MV-4-11 (cell line): ENCODE results near the gene STUM.
"Not testable (repeated sequence)": the region's sequence is repeated elsewhere in the genome, so short reads cannot be mapped to it uniquely, and the experiment has no call there.

Experiments used
- DNase-seq: peaks from one replicate; lab custom pipeline; 2025; lab: John Stamatoyannopoulos, UW

The STUM gene

DNA sequence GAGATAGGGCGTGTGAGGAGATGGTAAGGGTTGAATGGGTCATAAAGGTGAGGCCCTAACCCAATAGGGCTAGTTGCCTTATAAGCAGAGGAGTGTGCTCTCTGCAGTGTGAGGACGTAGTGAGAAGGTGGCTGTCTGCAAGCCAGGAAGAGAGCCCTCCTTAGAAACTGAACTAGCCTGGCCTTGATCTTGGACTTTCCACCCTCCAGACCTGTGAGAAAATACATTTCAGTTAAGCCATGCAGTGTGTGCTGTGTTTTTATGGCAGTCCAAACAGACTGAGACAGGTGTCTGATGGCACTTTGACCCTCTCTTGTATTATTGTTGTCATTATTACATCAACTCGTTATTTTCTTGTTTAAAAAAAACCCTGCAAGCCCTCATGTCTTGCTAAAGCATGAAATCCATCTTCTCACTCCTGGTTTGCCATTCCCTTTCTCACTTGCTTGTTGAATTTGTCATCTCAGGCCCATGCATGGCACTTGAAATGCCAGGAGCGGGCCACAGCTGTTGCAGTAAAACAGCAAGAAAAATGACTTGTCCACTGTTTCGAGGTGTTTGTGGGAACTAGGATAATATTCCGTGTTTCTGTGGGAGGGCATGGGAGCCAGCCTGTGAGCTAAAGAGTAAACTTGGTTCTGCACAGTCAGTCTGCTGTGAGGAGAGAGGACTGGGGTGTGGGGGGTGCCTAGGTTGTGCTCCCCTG, 78.6 kb downstream of the STUM start:
- DNase-seq = no peak

GRCh38 chr1:226627924-226628611, 79.5 kb downstream of the STUM start:
- DNase-seq = peak; percentile 47

- DNase-seq = no peak
Measured at GRCh38 chr1:226628612-226629155, 80.1 kb downstream of the STUM start.

DNA sequence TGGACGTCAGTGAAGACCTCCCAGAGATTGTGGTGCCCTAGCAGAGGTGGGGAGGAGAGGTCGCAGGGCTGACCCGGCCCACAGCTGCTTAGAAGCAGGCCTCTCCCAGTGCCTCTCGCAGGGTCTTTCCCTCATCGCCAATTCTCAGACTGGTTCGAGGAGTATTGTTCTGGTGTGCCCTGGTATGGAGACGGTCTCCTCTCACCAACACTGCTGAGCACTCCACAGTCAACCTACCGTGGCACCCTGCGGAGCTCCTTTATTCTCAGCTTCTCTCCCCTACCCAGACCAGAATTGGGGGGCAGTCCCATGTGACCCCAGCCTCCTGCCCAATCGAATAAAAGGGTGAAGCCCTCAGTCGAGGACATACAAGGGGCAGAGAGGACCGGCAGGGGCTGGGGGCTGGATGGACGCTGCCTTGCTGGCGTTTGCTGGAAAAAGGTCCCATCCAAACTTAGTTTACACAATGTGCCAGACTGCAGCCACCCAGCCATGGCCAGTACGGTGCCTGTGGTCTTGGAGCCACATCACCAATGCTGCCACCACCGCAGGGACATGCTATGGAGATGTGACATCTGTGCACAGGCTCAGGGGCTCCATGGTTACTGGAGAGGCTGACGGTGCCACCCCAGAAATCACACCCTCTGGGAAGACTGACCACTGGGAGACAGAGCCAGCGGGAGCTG, 80.8 kb downstream of the STUM start:
- DNase-seq = no peak

DNA sequence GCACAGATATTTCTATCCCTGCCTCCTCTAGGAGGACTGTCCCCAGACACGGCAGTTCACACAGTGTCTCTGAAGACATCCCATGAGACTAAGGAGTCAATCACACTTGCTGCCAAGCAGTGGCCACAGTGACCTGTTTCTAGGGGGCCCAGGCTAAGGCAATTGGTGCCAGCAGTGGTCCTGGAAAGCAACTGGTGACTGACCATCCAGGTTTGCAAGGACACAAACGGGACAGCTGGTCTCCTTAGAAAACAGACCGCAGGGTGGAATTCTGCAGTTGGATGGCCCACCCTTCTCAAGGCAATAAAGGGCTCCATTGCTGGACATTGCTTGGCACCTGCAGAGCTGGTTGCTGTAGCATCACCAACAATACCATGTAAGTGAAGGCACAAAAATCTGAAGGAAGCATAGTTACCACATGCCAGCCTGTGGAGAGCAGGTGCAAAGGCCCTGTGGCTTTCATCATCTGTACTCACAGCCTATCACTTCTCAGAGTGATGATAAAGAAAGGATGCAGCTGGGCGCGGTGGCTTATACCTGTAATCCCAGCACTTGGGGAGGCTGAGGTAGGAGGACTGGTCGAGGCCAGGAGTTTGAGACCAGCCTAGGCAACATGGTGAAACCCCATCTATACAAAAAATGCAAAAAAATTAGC, 81.5 kb downstream of the STUM start:
- DNase-seq = no peak

- no peak for DNase-seq
Measured at GRCh38 chr1:226630592-226630991, 82.0 kb downstream of the STUM start.

DNA sequence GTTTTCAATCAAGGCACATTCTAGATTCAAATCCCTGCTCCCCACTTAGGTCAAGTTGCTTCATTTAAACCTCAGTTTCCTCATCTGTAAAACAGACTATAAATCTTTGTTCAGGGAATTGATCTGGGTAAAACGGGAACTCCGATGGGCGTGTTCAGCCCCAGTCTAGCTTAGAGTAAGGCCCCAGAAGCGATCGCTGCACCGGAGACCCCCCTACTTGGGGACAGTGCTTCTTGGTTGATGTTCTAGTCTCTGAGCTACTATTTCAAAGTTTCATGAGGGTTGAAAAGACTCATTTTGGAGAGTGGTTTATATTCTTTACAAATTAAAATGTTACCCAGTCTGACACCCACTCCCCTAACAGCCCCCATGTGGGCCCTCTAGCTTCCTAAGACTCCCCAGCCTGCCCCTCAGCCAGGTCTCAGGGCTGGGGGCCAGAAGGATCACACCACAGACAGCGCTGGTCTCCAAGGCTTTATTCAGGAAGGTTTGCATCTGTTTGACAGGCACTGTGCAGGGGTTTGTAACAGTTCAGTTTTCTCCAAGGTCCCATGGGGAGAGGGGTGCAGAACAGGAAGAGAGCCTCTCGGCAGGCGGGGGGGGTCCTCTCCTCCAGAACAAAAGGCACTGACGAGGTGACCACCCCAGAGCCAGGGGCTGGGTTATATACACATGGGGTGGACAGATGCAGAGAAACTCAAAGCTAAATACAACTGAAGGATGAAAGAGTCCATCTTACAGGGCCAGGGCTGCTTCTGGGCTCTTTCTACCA, 82.9 kb downstream of the STUM start:
- DNase-seq = no peak

DNA sequence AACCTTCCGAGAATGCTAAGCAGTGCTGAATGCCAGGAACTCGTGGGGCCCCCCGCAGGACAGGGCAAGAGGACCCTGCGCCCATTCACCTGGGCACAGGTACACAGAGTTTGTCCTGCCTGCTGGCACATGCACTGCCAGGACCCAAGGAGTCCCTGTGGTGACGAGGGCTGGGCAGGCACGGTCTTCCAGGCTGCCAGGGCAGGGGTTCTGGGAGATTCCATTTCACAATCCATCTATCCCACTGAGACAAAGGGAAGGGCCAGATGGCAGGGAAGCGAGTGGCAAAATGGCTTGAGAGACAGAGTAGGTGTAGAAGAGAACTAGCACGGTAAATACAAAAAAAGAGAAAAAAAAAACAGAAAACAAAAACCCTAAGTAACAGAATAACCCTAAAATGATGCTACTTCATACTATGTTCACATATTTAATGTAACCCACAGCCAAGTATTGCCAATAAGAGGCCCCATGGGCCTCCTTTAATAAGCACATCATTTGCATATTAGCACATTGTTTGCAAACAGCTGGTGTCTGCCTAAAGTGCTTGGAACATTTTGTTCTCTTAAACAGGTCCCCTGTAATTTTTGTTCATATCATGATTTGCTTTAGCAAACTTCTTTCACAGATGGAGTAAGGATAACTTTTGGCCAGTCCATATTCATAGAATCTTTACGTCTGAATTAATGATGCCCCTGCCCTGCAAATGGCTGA, 83.8 kb downstream of the STUM start:
- no peak for DNase-seq

- no peak for DNase-seq
Measured at GRCh38 chr1:226632922-226633351, 84.4 kb downstream of the STUM start.

- no peak for DNase-seq
Measured at GRCh38 chr1:226633541-226634165, 85.1 kb downstream of the STUM start.

DNA sequence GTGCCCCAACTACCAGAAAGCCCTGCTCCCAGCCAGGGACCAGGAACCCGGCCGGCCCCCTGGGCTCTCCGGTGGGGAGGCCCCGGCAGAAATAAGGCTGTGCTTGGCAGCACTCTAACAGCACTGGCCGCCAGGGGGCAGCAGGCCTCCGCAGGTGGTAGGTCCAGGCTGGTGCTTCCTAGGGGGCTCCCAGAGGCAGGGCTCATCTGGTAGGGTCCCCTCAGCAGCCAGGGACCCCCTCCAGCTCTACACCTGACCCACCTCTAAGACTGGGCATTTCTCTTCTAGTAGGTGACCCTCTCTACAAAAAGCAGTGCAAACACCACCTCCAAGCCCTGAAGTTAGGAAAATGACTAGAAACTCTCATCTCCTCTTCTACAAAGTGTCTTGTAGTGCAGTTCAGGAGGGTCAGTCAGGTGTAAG, 85.6 kb downstream of the STUM start:
- peak; percentile 42 for DNase-seq

DNA sequence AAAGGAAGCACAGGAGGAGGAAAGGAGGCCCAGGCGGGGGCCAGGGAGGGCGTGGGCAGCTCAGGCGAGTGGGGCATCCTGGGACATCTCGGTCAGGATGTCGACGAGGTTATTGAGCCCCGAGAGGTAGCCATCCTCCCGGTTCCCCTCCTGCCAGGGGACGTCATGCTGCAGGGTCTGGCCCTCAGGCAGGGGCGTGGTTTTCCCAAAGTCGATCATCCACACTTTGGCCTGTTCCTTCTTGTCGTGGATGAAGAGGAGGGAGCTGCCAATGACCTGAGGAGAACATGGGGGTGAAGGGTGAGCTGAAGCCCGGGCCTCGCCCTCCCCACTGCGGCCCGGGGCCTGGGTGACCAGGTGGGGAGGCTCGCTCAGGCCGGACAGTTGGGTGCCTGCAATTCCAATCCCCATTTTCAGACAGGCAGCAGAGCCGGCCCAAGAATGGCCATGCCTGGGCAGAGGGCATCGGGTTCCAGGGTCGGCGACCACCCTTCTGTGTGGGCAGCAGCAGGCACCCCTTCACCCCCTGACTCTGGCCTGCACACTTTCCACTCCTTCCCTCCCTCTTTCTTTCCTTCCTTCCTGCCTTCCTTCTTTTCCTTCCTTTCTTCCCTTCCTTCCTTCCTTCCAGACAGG, 86.2 kb downstream of the STUM start:
- no peak for DNase-seq

- no peak for DNase-seq
Measured at GRCh38 chr1:226635456-226635941, 86.9 kb downstream of the STUM start.

DNA sequence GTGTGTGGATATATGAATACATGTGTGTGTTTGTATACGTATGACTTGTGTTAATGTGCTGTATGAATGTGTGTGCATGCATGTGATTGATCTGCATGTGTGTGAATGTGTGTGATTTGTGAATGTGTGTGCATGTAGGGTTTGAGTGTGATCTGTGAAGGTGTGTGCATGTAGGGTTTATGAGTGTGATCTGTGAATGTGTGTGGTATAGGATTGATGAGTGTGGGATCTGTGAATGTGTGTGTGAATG, 88.2 kb downstream of the STUM start:
- DNase-seq = no peak

- no peak for DNase-seq
Measured at GRCh38 chr1:226637147-226637935, 88.8 kb downstream of the STUM start.

DNA sequence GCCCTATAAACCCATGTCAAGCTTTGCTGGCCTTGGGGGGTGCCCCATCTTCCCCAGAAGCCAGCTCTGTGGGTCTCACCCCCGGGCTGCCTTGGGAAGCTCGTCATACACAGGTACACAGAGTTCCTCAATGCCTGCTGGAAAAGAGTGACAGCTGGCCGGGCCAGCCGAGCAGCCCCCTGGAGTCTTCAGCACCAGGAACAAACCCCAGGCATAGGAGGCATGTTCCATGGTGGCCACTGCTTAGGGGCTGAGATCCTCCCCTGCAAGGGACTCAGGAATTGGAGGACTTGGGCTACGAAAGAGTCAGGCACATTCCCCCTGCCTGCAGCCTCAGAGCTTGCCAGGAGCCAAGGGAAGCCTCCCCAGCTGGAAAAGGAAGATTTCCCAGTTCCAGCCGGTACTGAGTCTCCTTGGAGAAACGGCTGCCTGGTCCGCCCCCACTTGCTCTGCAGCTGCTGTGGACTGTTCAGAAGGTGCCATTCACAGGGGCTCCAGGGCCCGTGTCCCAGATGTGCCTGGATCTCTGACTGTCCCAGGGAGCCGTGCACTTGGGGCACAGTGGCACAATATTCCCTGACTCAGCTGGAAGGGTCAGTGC, 89.5 kb downstream of the STUM start:
- DNase-seq = no peak

DNA sequence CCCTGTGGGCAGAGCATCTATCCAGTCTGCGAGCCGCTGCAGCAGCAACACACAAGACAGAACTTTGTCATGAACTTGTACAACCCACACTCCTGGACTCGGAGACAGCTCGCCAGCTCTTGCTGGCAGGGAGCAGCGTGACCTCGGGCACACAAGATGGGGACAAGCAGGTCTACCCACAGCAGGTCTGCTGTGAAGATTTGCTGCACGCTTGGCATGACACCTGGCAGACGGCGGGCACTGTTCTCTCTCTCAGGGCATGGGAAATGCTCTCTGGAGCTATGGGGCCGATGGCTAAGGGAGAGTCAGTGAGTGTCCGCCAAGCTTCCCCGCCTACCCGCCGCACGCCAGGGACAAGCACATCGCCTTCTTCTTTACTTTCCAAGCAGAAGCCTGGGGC, 90.0 kb downstream of the STUM start:
- no peak for DNase-seq

GRCh38 chr1:226639206-226639605, 90.6 kb downstream of the STUM start:
- not testable (repeated sequence) for DNase-seq

DNA sequence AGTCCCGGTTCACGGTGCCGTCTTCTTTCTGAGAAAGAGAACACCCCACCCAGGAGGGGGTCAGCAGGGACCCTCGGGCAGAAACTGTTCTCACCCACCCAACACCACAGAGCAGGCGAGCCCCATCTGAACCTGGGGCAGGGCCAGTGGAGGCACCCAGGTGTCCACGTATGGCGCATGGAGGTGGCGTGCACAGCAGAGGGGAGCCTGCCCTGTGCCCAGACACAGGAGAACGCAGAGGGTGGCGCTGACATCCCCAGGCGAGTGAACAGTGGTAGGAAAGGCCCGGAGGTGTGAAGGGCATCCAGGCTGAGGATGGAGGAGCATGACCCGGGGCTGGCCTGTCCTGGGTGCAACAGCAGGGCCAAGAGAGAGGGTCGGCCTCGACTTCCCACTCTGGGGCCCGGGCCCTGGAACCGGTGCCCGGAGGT, 91.1 kb downstream of the STUM start:
- DNase-seq = no peak
